MV-4-11 (cell line): ENCODE data around the gene CCDC71.

ENCODE experiments used
- DNase-seq: peaks from one replicate; lab custom pipeline; 2025; lab: John Stamatoyannopoulos, UW

Gene CCDC71

DNA sequence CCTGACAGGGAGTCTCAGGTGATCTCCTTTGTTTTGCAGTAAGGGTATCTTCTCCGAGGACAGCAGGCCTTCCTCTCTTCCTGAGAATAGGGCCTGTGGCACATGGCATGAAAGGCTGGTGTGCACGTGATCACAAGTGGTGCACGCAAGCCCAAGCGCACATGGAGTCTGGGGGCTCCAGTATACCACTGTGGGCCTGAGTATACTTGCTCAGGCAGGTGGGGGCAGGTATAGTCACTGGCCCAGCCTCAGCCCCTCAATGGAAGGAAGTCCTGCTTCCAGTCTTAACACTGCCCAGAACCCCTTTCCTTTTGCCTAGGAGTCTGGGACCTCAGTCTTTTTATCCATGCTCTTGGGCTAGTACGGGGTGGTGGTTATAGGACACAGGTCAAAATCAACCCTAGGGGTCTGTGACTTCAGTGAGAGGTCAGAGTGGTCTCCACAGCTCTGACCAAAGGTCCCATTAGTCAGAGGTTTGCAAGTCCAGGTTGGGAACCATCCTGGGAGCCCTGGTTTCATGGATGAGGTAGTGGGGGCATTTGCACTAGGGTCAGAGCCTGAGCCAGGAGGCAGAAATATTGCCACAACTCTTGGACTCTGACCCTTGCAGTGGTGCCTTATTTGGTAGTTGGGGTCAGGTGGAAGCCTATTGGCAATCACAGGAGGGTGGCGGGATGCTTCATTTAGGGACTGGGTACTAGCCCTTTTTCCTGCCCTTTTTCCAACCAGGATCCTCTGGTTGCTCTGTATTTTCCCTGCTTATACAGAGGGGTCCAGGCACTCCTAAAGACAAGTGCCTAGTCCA lies 823 bp upstream of the CCDC71 start:
- DNase-seq: no peak

DNA sequence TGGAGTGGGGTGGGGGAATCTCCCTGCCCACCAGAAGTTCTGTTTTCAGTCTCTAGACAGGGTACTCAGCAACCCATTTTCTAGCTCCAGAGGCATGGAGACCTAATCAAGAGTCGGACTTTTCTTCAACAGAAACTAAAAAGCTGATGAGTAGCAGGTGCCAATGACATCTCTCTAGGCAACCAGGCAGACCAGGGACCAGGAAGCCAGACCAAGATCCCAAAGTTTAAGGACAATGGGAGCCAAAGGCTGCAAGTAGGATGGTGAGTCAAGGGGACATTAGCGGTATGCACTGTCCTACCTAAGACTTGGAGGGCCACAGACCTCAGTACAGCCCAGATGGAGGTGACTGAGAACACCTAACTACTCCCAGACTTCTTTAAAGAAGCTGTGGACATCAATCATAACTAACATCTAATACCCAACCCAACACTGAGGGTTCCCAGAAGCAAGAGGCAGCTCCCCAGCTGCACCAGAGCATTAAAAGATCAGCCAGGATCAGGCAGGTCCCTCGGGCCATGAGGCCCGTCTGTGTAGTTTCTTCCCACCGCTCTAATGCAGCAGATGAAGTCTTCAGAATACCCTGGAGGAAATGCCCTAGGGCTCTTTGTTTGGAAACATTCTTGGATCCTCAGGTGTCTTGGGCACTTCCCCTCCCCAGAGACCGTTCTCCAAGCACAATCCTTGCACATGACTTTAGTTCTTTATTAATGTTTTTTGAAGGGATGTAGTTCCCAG lies 979 bp downstream of the CCDC71 start:
- no peak for DNase-seq

DNA sequence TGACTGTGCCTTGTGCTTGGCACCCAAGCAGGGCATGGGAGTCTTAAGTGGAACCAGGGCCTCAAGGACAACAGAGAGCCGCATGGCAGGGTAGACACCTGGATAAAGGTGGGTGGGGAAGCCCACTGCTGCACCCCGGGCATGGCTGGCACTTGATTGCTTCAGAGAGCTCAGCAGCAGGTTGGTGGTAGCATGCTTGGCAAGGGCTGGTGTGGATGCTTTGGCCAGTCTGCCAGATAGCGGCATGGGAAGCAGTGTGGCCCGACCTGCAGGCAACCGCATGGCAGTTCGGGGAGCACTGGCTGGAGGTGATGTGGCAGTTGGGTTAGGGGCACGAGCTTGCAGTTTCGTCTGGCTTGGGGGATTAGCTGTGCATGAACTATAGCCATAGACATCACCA lies 2.5 kb downstream of the CCDC71 start:
- no peak for DNase-seq

DNA sequence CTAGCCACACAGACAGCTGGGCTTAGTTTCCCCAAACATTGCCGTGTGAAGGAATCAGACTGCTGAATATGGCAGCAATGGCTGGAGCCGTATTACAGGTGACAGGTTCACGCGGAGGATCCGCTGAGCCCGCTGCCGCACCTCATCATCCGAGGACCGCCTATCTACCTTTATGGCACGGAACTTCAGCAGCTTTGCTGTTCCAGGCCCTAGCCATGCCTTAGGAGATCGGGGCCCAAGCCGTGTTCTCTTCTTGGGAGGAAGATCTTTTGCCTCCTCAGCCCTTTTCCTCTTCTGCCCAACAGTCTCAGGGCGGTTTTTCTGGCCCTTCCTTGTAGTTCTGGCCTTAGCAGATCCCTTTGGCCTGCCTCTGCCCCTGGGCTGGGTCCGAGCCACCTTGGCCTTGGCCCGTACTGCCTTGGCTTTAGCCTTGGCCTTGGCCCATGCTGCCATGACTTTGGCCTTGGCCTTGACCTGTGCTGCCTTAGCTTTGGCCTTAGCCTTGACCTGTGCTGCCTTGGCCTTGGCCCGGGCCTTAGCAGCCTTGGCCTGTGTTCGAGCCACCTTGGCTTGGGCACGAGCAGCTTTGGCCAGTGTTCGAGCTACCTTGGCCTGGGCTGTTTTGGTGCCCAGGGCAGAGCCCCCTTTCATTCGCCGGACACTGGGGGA lies 3.2 kb downstream of the CCDC71 start:
- no peak for DNase-seq

DNA sequence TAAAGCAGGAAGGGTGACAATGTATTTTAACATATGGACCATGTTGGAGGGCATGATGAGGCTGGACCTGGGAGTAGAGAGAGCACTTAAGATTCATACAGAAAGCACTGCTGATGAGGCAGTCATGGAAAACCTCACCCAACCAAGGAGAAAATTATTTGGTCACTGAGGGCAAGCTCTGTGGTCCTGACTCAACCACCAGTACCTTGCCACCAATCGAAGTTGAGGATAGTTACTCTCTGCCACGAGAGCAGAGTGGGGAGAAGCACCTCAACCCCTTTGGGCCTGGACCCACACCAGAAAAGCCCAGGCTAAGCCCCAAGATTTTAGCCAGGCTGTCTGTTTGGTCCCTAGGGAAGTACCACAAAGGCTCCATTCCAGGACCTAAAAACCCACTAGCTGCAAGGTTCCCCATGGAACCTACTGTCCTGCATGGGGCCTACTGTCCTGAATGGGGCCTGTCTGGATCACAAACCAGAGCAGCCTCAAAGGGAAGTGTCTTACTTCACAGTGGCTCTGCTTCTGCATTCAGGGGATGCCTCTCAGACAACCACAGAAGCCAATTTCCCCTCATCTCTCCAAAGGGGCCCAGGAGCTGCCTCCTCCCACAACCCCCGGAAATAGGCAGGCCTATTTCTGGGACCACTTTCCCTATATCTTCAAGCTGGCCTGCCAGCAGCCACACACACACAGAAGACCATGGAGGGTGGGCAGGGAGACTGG lies 4.2 kb downstream of the CCDC71 start:
- peak; percentile 89 for DNase-seq

DNA sequence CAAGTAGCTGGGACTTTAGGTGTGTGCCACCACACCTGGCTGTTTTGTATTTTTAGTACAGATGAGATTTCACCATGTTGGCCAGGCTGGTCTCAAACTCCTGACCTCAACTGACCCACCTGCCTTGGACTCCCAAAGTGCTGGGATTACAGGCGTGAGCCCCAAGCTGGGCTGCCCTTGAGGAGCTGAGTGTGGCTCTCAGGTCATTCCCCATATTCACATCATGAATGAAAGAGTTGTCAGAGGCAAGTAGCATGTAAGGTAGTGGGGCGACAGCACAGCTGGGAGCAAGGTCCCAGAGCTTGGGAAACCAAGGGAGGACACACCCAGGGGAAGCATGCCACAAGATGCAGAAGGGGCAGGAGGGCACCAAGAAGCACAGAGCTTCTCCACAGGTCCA lies 4.9 kb downstream of the CCDC71 start:
- no peak for DNase-seq

DNA sequence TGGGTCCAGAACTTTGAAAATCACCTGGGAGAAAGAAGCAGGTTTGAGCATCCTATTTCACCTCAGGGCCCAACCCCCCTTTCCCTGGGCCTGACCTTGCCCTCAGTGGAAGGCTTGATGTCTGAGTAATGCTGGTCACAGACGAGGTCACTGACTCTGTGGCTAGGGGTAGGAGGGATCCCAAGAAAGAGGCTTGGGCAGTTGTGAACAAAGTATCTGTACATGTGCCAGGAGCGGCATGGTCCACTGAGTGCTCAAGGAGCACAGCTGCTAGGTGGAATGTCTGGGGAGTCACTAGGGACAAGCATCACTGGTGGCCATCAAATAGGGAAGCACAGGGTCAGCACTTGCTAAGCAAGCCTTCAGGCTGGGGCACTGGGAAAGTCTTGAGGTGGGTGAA lies 7.3 kb downstream of the CCDC71 start:
- no peak for DNase-seq

DNA sequence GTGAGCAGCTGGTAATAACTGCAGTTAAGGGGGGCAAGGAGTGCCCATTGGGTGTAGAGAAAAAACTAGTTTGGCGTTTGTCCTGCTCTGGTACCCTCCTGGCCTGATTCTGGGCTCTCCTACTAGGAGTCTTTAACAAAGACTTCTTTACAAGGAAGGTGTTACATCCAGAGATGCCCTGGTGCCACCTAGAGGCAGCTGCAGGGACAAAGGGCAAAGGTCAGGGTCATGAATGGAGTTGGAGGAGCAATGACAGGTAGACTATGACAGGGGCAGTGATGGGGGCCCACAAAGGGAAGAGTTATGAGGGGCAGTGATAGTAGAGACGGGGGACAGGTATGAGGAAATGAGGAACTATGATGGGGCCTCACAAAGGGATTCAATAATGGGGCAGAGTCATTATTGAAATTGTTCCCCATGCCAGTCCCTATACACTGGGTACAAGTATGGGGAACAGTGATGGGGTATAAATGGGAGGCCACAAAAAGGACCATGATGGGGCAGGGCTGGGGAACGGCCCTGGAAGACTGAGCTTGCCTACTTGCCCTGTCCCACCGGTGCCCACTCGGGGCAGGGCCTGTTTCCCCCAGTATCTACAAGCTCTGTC lies 7.9 kb downstream of the CCDC71 start:
- DNase-seq: peak; percentile 48

DNA sequence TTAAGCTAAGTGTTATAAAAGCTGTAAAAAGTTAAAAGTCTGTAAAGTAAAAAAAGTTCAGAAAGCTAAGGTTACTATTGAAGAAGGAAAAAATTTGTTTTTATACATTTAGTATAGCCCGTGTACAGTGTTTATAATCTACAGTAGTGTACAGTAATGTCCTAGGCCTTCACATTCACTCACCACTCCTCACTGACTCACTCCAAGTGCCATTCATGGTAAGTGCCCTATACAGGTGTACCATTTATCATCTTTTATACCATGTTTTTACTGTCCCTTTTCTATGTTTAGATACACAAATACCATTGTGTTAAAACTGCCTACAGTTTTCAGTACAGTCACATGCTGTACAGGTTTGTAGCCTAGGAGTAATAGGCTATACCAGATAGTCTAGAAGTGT lies 8.8 kb downstream of the CCDC71 start:
- no peak for DNase-seq

DNA sequence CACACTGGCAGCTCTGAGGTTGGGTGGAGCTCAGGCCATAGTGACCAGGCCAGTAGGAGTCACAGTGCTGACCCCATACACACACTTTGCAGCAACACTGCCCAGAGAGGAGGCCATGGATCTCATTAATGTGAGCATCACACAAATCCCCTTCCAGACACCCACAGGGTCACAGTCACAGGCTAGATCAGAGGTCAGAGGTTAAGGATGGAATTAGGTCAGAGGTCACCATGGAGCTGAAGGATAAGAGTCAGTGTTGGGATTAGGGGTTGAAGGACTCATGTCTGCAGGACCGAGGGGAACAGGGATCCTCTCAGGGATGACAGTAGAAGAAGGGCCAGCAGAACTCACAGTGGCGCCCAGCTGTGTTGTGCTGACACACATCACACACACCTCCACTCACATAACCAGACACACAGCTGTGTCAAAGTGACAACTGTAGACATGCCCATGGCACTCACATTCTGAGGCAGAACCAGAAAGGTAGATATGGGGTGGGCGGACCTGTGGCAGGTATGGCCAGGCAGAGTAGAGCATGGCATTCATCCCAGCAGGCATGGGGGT lies 12.7 kb downstream of the CCDC71 start:
- no peak for DNase-seq

DNA sequence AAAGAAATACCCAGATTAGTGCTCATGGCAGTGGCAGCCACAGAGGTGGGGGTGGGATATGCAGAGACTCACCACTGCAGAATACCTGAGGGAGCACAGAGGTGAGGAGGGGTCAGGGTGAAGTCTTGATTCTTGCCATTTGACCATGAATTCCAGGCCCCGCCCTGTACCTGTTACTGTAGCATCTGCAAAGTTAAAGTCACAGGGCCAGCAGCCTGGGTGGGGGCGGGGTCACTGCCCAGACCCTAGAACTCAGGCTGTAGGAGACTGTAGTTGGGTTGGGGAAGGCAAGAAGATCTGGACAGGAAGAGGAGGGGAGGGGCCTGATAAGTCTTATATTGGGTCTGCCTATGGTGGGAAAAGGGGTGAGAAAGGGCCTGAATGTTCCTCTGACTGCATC lies 14.5 kb downstream of the CCDC71 start:
- DNase-seq: no peak

DNA sequence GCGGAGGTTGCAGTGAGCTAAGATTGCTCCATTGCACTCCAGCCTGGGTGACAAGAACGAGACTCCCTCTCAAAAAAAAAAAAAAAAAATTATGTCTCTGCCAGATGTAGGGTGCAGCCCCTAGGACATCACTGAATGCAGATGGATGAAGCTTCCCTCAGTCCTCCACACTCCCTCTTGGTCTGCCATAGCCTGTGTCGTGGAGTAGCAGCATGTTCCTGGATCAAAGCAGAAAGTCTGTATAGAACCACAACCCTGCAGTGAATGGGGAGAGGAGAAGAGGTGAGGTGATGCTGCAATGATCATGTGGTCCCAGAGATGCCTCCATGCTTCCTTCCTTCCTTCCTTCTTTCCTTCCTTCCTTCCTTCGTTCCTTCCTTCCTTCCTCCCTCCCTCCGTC lies 18.0 kb downstream of the CCDC71 start:
- no peak for DNase-seq

DNA sequence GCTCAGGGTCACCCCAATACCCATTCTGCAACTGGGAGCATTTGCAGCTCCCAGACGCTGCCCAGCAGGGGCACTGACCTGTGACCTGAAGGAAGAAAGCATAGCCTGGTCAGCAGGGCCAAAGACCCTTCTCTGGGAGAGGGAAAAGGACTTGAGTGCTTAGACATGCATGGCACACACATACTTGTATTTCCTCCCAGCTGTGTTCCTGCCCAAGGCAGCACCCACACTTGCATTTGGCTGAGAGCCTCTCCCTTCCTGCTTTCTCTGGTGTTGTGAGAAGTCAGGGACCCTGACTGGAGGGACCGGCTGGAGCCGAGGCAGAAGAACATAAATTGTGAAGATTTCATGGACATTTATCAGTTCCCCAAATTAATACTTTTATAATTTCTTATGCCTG lies 26.1 kb downstream of the CCDC71 start:
- DNase-seq: no peak

DNA sequence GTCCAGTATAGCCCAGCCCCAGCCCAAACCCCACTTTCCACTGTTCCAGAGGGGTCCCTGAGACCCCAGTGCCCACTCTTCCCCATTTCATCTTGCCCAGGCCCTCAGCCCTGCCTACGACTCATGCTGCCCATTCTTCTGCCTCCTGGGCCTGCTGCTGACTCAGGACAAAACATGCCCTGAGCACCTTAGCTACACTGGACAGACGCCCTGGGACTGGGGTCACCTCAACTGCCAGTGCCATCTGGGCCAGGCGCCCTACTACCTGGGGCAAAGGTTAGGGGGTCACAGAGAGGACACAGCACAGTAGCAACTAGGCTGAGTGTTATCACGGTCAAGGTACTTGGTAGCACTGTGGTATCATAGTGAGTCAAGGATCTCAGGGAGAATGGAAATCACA lies 30.6 kb downstream of the CCDC71 start:
- DNase-seq: no peak

DNA sequence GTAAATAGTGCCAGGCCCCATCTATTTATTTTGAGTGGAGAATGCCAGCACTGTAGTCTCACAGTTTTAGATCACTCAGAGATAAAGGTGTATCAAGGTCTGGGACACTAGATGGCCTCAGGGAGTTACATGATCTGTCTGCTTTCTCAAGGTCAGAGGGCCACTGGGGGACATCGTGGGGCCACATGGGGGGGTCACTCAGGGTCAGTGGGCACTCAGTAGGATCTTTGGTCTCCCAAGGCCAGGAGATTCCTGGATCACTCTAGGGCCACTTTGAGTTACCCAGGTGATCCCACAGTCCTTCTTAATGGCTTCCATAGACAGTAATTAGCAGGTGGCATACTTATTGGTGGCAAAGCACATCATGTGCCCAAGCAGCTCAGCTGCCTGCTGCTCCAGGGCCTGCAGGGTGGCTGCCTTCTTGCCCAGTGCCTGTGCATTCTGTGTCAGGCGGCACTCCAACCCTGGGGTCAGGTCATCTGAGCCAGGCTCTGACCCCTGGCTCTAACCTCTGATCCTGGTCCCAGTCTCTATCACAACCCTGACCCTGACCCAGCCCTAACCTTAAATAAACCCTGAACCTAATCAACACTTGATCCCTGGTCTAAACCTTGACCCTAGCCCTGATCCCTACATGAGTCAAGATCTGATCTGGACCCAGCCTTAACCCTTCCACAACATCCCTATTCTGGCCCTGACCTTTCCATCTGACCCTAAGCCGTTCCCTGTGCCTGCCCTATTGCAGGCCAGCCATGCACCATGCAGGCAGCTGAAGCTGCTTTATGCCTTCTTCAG lies 31.5 kb downstream of the CCDC71 start:
- DNase-seq: no peak

DNA sequence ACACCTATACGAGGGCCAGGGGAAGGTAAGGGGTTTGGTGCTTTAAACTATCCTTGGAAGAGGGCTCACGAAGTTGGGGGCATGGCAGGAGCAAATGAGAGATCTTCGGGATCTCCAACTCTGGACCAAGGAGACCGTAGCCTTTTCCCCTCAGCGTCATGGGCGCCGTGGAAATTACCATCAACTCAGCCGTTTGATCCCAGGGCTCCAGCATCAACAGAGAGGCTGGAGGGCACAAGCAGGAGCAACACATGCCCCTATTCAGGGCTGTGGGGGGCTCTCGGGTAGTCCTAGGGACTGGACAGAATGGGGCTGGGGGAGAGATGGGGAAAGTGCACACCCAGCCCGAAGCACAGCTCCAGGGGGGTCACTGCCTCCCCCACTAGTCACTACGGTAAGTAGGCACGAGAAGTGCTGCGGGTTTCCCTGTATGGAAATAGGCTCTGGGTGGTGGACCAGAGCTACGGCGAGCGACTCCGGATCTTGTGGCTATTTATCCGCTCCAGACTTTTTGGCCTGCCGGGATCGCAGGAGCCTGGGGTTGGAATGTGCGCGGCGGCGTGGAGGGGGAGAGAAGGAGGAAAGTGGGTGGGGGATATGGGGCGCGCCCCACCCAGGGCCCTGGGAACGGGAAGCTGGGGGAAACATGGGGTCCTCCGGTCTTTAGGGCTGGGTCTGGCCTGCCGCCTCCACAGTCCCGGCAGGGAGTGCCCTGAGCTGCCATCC lies 32.7 kb downstream of the CCDC71 start:
- peak; percentile 38 for DNase-seq

DNA sequence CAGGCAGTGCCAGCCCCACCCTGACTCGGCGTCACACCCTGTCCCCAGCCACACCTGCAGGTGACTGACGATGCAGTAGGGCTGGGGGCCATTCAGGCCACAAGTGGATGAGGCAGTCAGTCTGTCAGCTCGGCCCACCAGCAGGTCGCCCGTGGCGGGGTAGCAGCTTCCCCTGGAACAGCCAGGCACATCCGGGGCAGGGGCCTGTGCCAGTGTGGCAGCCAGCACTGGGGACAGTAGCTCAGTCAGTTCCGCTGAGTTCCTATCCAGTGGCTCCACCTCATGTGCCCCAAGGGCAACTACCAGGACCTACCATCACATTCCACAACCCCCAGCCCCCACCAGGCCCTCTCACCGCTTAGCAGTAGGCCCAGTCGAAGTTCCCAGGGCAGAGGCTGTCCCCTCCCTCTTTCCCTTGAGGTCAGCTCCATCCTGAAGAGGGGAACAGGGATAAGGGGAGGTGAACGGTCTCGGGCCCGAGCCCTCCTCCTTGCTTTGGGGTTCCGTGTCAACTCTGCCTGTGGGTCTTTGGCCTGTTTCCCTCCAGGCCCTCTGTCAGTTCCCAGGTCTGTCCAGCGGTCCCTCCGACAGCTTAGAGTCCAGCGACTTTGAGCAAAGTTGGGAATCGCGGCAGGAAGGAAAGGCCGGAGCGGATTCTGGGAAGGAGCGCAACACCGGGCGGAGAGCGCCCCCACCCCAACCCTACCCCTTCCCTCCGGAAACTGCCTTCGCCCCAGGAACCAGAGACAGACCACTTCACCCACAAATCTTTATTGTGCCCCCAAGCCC lies 33.5 kb downstream of the CCDC71 start, which contains the start of gene LAMB2:
TSS of gene LAMB2 (minus strand) at position 614 of the 789 bp plus-strand sequence. CDS start at position 431, 183 bp downstream.
- no peak for DNase-seq

DNA sequence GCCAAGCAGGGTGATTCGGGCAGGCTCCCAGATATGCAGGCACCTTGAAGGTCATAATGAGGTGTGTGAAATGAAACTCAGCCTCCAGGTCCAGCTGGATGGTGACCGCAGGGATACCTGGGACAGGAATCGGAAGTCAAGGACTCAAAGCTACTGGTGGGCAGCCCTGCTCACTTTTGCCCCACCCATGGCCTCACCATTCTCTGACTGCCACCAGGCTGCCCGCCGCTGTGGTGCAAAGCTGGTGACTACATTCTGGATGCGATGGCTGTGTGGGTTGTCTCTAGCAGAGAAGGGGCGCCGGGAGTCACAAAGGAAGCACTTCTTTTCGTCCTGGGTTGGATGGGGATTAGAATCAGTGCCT lies 34.1 kb downstream of the CCDC71 start:
- no peak for DNase-seq

DNA sequence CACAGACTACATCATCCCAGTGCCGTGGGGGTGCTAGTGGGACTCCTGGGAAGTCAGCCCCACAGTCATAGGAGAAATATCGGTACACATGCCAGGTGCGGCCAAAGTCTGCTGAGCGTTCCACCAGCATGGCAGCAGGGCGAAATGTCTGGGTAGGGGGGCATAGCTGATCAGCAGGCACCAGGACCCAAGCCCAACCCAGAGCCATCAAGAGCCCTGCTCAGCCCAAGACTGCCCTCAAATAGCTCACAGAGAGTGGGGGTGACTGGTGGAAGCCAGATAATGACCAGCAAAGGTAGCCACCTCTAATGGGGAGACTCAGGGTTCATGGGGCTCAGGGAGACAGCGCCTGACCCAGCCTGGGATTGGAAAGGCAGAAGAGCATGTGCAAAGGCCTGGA lies 34.6 kb downstream of the CCDC71 start:
- DNase-seq: no peak
